CD4-positive, alpha-beta T cell treated with Interleukin-12 subunit alpha and Interleukin-12 subunit beta, for 1 hour (primary cell): ENCODE data around the gene EYA2.
"Not testable (repeated sequence)": the region's sequence is repeated elsewhere in the genome, so short reads cannot be mapped to it uniquely, and the experiment has no call there.

Source experiments
- DNase-seq: peaks from one replicate; pipeline ENCODE4 v3.0.0-alpha.2; 2020

The EYA2 gene

DNA sequence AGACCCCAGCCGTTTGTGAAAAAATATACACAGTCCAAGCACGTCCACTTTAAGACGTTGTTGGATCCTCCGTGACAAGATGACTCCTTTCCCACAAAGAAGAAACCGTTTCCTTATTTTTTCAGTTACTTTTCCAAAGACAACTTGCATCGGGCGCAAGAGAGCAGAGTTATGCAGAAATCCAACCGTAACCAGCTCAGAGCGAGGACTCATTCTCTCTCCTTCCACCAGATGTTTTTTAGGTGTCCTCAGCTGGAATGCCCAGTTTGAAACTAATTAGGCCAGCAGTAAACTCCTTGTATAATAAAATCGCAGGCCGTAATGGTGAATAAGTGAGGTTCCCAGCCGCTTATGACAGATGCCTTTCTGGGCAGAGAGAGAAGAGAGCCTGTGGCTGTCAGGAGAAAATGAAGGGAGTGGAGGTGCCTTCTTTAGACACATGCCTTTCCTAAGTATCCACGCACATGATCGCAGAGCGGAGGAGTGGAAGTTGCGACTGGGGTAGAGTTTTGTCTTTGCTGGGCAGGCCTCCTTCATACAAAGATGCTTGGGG, 2.8 kb downstream of the EYA2 start:
- DNase-seq = no peak

DNA sequence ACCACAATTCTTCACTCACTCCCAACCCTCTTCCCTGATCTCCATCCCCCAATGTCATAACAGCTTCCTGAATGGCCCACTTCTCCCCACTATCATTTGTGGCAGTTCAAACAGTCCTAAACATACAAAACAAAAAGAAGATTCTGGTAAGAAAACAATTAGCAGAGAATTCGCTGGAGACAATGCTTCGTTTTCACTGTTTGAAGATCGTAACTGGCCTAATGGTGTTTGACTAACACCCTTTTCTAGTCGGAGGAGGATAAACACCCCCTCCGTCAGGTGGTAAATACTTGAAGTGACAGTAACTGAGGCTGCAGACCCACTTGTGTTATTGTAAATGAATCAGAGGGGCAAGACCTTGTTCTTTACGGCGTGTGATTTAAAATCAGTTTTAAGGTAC, 3.8 kb downstream of the EYA2 start:
- no peak for DNase-seq

DNA sequence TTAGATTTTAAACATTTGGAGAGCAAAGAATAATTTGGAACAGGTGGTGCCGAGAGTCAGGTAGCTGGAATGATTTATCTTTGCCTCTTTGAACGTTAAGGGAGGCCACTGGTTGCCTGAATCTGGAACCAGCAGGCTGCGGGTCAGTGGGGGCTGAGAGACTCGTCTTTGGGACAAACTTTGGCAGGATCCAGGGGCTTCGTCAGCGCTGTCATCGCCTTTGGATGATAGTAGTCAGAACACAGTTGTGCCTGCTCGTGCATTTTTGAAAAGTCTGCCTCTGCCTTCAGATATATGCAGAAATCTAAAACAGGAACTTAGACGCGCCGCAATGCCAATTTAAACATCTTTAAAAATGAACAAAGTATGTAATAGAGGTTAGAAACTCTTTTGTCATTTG, 5.0 kb downstream of the EYA2 start:
- no peak for DNase-seq

GRCh38 chr20:46900086-46900485, 5.4 kb downstream of the EYA2 start:
- no peak for DNase-seq

GRCh38 chr20:46900826-46901225, 6.2 kb downstream of the EYA2 start:
- DNase-seq = no peak

- no peak for DNase-seq
These were observed 7.0 kb downstream of the EYA2 start for GRCh38 chr20:46901638-46902037.

DNA sequence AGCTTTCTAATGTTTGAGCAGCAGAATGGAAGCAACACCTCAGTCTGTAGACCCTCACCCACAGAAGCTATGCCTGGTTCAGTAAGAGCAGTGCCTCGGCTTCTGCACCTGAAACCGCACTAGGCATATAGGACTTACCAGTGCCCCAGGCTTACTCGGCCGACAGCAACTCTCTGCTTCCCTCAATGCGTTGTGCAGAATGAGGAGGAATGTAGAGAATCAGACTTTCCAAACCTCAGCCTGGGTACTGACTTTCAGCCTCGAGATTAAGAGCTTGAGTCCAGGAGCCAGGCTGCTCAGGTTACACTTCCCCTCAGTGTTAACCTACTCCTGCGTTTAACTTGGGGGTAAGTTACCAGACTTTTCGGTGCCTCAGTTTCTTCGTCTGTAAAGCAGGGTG, 8.6 kb downstream of the EYA2 start:
- no peak for DNase-seq

GRCh38 chr20:46903937-46904336, 9.3 kb downstream of the EYA2 start:
- DNase-seq = no peak

- no peak for DNase-seq
These were observed 10.9 kb downstream of the EYA2 start for GRCh38 chr20:46905364-46906125.

GRCh38 chr20:46913329-46914044, 18.8 kb downstream of the EYA2 start:
- no peak for DNase-seq

GRCh38 chr20:46914789-46915379, 20.2 kb downstream of the EYA2 start:
- no peak for DNase-seq

- DNase-seq = no peak
These were observed 21.1 kb downstream of the EYA2 start for GRCh38 chr20:46915575-46916257.

GRCh38 chr20:46916258-46916603, 21.6 kb downstream of the EYA2 start:
- DNase-seq = no peak

GRCh38 chr20:46917155-46917554, 22.5 kb downstream of the EYA2 start:
- no peak for DNase-seq

DNA sequence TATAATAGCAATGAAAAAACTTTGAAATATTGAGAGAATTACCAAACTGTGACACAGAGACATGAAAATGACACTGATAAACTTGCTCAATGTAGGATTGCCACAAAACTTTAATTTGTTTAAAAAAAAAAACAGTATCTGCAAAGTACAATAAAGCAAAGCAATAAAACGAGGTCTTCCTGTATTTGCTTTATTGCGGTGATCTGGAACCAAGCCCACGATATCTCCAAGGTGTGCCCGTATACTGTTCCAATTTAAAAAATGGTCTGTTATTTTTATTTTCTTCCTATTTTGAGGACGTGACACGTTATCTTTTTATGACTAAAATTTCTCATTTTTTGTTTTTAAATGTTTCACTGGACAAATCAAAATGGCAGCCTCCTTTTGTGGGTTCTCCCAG, 25.5 kb downstream of the EYA2 start:
- no peak for DNase-seq

DNA sequence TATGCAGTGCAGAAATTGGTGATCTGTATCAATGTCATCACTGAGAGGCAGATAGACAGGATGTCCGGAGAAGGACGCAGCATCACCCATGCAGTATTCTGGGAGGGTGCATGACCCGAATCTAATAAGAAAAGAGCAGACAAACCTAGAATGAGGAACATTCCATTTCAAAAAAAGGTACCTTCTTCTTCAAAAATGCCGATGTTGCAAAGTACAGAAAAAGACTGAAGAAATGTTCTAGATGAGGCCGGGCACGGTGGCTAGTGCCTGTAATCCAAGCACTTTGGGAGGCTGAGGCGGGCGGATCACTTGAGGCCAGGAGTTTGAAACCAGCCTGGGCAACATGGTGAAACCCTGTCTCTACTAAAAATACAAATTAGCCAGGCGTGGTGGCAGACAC, 28.2 kb downstream of the EYA2 start:
- not testable (repeated sequence) for DNase-seq

- no peak for DNase-seq
These were observed 28.9 kb downstream of the EYA2 start for GRCh38 chr20:46923550-46923949.

DNA sequence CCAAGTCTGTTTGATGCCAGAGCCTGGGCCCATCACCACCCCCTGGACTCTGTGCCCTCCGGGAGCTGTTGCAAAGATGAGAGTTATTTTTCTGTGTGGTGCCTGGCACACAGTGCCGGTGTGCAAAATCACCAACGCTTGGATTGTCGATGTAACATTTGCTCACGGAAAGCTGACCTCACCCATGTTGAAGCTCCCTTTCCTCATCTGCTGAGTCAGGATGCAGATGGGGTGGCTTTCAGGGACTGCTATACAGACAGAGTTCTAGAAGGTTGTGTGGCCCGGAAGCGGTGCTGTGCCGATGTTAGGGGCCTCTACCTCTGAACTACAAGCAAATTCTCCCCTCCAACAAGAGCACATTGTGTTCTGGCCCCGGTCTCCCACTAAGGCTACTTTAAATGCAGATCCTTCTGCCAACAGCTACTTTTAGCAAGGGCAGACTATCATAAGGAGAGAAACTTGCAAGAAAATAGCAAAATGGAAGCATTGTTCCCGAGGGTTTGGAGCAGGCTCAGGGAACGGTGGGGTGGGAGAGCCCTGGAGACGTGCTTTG, 34.0 kb downstream of the EYA2 start:
- no peak for DNase-seq

GRCh38 chr20:46929902-46930301, 35.3 kb downstream of the EYA2 start:
- DNase-seq = no peak

DNA sequence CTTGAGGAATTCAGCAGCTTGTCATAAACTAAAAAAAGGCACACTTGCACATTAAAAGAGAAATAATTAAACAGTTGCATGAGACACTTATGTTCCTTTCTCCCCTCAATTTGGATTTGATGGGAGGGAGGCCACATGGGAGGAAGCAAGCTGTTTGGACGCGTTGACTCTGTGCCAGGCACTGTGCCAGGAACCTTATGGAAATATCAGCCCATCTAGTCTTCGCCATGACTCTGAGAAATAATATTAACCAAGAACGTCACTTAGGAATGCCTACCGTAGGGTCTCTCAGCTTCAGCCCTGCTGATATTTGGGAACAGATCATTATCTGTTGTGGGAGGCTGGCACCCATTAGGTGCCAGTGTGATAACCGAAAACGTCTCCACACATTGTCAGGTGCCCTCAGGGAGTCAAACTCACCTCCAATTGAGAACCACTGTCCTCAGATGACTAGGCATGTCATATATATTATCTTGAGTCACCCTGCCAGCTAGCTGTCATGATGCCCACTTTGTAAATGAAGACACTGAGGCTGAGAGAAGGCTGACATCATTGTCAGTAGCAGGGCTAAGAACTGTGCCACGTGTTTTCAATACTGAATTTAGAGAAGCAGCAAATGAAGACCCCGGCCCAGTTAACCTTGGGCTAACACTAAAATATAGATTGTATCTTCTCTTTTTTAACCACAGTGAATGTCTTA, 36.1 kb downstream of the EYA2 start:
- no peak for DNase-seq

- no peak for DNase-seq
These were observed 37.1 kb downstream of the EYA2 start for GRCh38 chr20:46931699-46932098.

DNA sequence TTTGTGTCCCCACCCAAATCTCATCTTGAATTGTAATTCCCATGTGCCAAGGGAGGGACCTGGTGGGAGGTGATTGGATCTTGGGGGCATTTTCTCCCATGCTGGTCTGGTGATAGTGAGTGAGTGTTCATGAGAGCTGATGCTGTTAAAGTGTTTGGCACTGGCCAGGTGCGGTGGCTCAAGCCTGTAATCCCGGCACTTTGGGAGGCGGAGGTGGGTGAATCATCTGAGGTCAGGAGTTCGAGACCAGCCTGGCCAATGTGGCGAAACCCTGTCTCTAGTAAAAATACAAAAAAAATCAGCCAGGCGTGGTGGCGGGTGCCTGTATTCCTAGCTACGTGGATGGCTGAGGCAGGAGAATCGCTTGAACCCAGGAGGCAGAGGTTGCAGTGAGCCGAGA, 37.8 kb downstream of the EYA2 start:
- DNase-seq = not testable (repeated sequence)
